GM18907 (cell line): ENCODE data around the gene PPP4R4.

Experiments
- ATAC-seq: cut with Tn5 transposase; IDR thresholded peaks from one replicate; pipeline ENCODE4 v1.9.1; 2021; ENCODE audit warnings: mild to moderate bottlenecking, moderate library complexity; ENCODE audit not compliant: unreplicated experiment

Gene PPP4R4

GRCh38 chr14:94303111-94303510 lies 129.0 kb downstream of the PPP4R4 start:
- ATAC-seq, result no peak

- no peak for ATAC-seq
Observed at GRCh38 chr14:94304243-94304642, 130.1 kb downstream of the PPP4R4 start.

- ATAC-seq, result no peak
Observed at GRCh38 chr14:94305620-94306019, 131.5 kb downstream of the PPP4R4 start.

- ATAC-seq, result no peak
Observed at GRCh38 chr14:94306047-94306978, 132.2 kb downstream of the PPP4R4 start.

GRCh38 chr14:94307410-94307992 lies 133.4 kb downstream of the PPP4R4 start:
- ATAC-seq, result no peak

- no peak for ATAC-seq
Observed at GRCh38 chr14:94309721-94310120, 135.6 kb downstream of the PPP4R4 start.

GRCh38 chr14:94310248-94310647 lies 136.1 kb downstream of the PPP4R4 start:
- no peak for ATAC-seq

GRCh38 chr14:94312481-94313246 lies 138.5 kb downstream of the PPP4R4 start:
- no peak for ATAC-seq

- no peak for ATAC-seq
Observed at GRCh38 chr14:94313991-94314655, 140.0 kb downstream of the PPP4R4 start.

GRCh38 chr14:94314890-94315289 lies 140.8 kb downstream of the PPP4R4 start:
- ATAC-seq, result no peak

GRCh38 chr14:94316692-94317091 lies 142.6 kb downstream of the PPP4R4 start:
- no peak for ATAC-seq

- no peak for ATAC-seq
Observed at GRCh38 chr14:94317259-94317658, 143.1 kb downstream of the PPP4R4 start.

- ATAC-seq, result no peak
Observed at GRCh38 chr14:94320243-94320642, 146.1 kb downstream of the PPP4R4 start.

- no peak for ATAC-seq
Observed at GRCh38 chr14:94321421-94322271, 147.5 kb downstream of the PPP4R4 start.

GRCh38 chr14:94322648-94323570 lies 148.8 kb downstream of the PPP4R4 start, which contains the start of gene SERPINA6:
Gene SERPINA6, minus strand, starts transcription at chr14:94323336. Its CDS starts 8,688 bp downstream, at chr14:94314648.
- ATAC-seq, result no peak

- no peak for ATAC-seq
Observed at GRCh38 chr14:94328196-94328595, 154.1 kb downstream of the PPP4R4 start.
